Stimulated activated naive CD8-positive, alpha-beta T cell treated with anti-CD3 and anti-CD28 coated beads, Interleukin-15, Interleukin-2, amounts not matched to agents 100 U/mL and 50 U/mL, for 24 hours (primary cell): ENCODE results near the gene ZHX3.
"Not testable (repeated sequence)": the region's sequence is repeated elsewhere in the genome, so short reads cannot be mapped to it uniquely, and the experiment has no call there.

Experiments
- ATAC-seq: fragments of 150-1000 bp; cut with Tn5 transposase; one replicate; pipeline ENCODE4 v1.10.0; 2021
- DNase-seq: peaks from one replicate; pipeline ENCODE4 v3.0.0; 2021

ZHX3 gene

GRCh38 chr20:41334036-41334435, 16.5 kb upstream of the ZHX3 start:
- DNase-seq (no peak), ATAC-seq (no peak)

GRCh38 chr20:41331731-41332130, 14.2 kb upstream of the ZHX3 start:
- DNase-seq (no peak), ATAC-seq (no peak)

- DNase-seq = no peak
- ATAC-seq = no peak
Observed at GRCh38 chr20:41330941-41331340, 13.4 kb upstream of the ZHX3 start.

- no peak for DNase-seq
- no peak for ATAC-seq
Observed at GRCh38 chr20:41330343-41330720, 12.8 kb upstream of the ZHX3 start.

GRCh38 chr20:41329435-41330342, 12.2 kb upstream of the ZHX3 start:
- ATAC-seq (peak; percentile 99), DNase-seq (peak; percentile 71)

- no peak for DNase-seq
- ATAC-seq = no peak
Observed at GRCh38 chr20:41327178-41327577, 9.6 kb upstream of the ZHX3 start.

- no peak for ATAC-seq
- no peak for DNase-seq
Observed at GRCh38 chr20:41320976-41321375, 3.4 kb upstream of the ZHX3 start.

- ATAC-seq (no peak), DNase-seq (no peak)
Observed at GRCh38 chr20:41320441-41320840, 2.9 kb upstream of the ZHX3 start.

GRCh38 chr20:41318271-41318649, 729 bp upstream of the ZHX3 start:
- no peak for ATAC-seq
- no peak for DNase-seq

- peak; percentile 62 for ATAC-seq
Observed at GRCh38 chr20:41316602-41317545, 657 bp downstream of the ZHX3 start.

GRCh38 chr20:41316051-41316450, 1.5 kb downstream of the ZHX3 start:
- ATAC-seq (no peak), DNase-seq (no peak)

More at GRCh38 chr20:41316602-41317545, 657 bp downstream of the ZHX3 start:
- DNase-seq = peak; percentile 86

GRCh38 chr20:41314386-41314785, 3.1 kb downstream of the ZHX3 start:
- ATAC-seq (no peak), DNase-seq (no peak)

GRCh38 chr20:41312009-41312408, 5.5 kb downstream of the ZHX3 start:
- ATAC-seq, DNase-seq: not testable (repeated sequence)

- ATAC-seq (no peak), DNase-seq (no peak)
Observed at GRCh38 chr20:41309817-41310216, 7.7 kb downstream of the ZHX3 start.

- ATAC-seq (no peak), DNase-seq (no peak)
Observed at GRCh38 chr20:41308726-41309413, 8.7 kb downstream of the ZHX3 start.

GRCh38 chr20:41308290-41308711, 9.2 kb downstream of the ZHX3 start:
- DNase-seq (no peak), ATAC-seq (peak; percentile 37)

GRCh38 chr20:41307021-41307420, 10.5 kb downstream of the ZHX3 start:
- ATAC-seq = no peak
- DNase-seq = no peak

GRCh38 chr20:41306061-41306727, 11.3 kb downstream of the ZHX3 start:
- no peak for DNase-seq
- peak; percentile 76 for ATAC-seq

- no peak for ATAC-seq
- DNase-seq = no peak
Observed at GRCh38 chr20:41304424-41305079, 13.0 kb downstream of the ZHX3 start.

- DNase-seq = no peak
- no peak for ATAC-seq
Observed at GRCh38 chr20:41304002-41304401, 13.5 kb downstream of the ZHX3 start.

- DNase-seq = no peak
- ATAC-seq = no peak
Observed at GRCh38 chr20:41300886-41301285, 16.6 kb downstream of the ZHX3 start.
